ENCODE measurements around the gene IGSF3. TPM values are rescaled to one million over a fixed set of nuclear protein-coding genes. Genes with fewer than 3 reads are reported as not detected.
"Not testable (repeated sequence)": the region's sequence is repeated elsewhere in the genome, so short reads cannot be mapped to it uniquely, and the experiment has no call there.

IGSF3 gene
- total RNA-seq, 1 experiment from 2014 or later: 30.1 TPM

- H3K4me2 ChIP-seq: no peak overlapping the region
- H4K20me1 ChIP-seq (ENCODE audit: insufficient read depth): no peaks in the 10 kb centered on the region
- H3K27ac ChIP-seq: no peak overlapping the region
- ChIA-PET CTCF (no interaction called here), POLR2A (ENCODE audit: unreplicated experiment) (no interaction called here)
- intact Hi-C loops (cut with micrococcal nuclease; ENCODE audit: unreplicated experiment): no loop called here
- H2AFZ ChIP-seq: no peak overlapping the region
- no TSS peak for BruUV-seq (replicated peaks)
- no peak overlapping the region for H3K4me3 ChIP-seq
- no peaks in the 10 kb centered on the region for H3K9me2 ChIP-seq (ENCODE audit: insufficient read depth)
- no peaks in the 10 kb centered on the region for H3K79me2 ChIP-seq (ENCODE audit: low read depth)
- H3K36me3 ChIP-seq (ENCODE audit: low read depth): no peaks in the 10 kb centered on the region
- H3F3A ChIP-seq (ENCODE audit: insufficient read depth, low read depth): no peaks in the 10 kb centered on the region
- no peaks in the 10 kb centered on the region for H3K27me3 ChIP-seq (ENCODE audit: insufficient read depth, low read depth)
- H3K4me1 ChIP-seq (replicated peaks; ENCODE audit: insufficient read depth): 0 out of 2 replicates have a peak, but pooled peaks cover 5% of the 10 kb centered on the region
- no peaks in the 10 kb centered on the region for H3K9me3 ChIP-seq (ENCODE audit: insufficient read depth, low read depth)
- DNase-seq: no peak
- no peak for TF ChIP-seq EZH2 (IDR thresholded peaks at IDR 0.05; ENCODE audit: low read depth)
- TF ChIP-seq CTCF (conservative IDR thresholded peaks at IDR 0.05): no peak
Measured at GRCh38 chr1:116605315-116605714, 62.2 kb downstream of the IGSF3 start.

DNA sequence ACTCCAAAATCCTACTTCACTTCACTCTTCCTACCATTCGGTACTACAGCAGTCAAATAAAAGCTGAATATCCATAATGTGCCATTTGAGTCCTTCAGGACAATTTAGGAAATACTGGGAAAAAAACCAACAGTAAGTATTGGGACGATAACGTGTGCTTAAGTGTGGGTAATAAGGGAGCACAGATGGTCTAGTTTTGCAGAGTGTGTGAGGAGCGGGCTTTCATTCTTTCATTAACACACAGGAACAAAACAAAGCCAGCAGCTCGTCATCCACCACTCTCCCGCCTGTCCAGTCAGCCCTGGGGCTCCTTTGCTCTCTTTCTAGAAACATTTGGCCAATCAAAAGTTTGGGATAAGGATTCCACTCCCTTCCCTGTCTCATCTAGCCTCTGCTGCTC is 63.1 kb downstream of the IGSF3 start:
- H2AFZ ChIP-seq; H3K4me1 ChIP-seq (replicated peaks; ENCODE audit: insufficient read depth); H3K27ac ChIP-seq; H3K36me3 ChIP-seq (ENCODE audit: low read depth); CTCF ChIA-PET; POLR2A ChIA-PET (ENCODE audit: unreplicated experiment); H3K9me2 ChIP-seq (ENCODE audit: insufficient read depth); intact Hi-C loops (cut with micrococcal nuclease; ENCODE audit: unreplicated experiment); DNase-seq; H3K4me3 ChIP-seq; H3K4me2 ChIP-seq; H4K20me1 ChIP-seq (ENCODE audit: insufficient read depth); H3F3A ChIP-seq (ENCODE audit: insufficient read depth, low read depth); H3K27me3 ChIP-seq (ENCODE audit: insufficient read depth, low read depth); H3K9me3 ChIP-seq (ENCODE audit: insufficient read depth, low read depth); BruUV-seq (replicated peaks); H3K79me2 ChIP-seq (ENCODE audit: low read depth): not testable (repeated sequence)

DNA sequence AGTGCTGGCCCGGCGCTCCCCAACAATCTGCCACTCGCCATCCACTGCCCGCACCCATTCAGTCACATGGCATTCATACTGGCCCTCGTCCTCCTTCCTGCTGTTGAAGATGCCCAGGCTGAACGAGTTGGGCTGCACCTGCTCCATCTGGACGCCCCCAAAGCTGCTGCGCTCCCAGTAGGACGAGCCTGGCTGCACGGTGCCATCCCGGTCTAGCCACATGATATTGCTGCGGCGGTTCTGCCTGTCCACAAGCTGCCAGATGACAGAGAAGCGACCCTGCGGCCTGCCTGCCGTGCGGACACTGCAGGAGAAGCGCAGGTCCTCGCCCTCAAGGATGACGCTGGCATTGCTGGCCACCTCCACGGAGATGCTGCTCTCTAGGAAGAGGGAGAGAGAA is 63.9 kb downstream of the IGSF3 start:
- H4K20me1 ChIP-seq (ENCODE audit: insufficient read depth); POLR2A ChIA-PET (ENCODE audit: unreplicated experiment); H3F3A ChIP-seq (ENCODE audit: insufficient read depth, low read depth); H3K36me3 ChIP-seq (ENCODE audit: low read depth); H3K4me1 ChIP-seq (replicated peaks; ENCODE audit: insufficient read depth); BruUV-seq (replicated peaks); H3K9me2 ChIP-seq (ENCODE audit: insufficient read depth); H3K9me3 ChIP-seq (ENCODE audit: insufficient read depth, low read depth); CTCF ChIA-PET; H3K4me2 ChIP-seq; intact Hi-C loops (cut with micrococcal nuclease; ENCODE audit: unreplicated experiment); H2AFZ ChIP-seq; H3K4me3 ChIP-seq; DNase-seq; H3K79me2 ChIP-seq (ENCODE audit: low read depth); H3K27ac ChIP-seq; H3K27me3 ChIP-seq (ENCODE audit: insufficient read depth, low read depth): not testable (repeated sequence)

- H3K36me3 ChIP-seq (ENCODE audit: low read depth); H3K9me3 ChIP-seq (ENCODE audit: insufficient read depth, low read depth); POLR2A ChIA-PET (ENCODE audit: unreplicated experiment); H3K4me1 ChIP-seq (replicated peaks; ENCODE audit: insufficient read depth); H4K20me1 ChIP-seq (ENCODE audit: insufficient read depth); H3K4me2 ChIP-seq; H3K79me2 ChIP-seq (ENCODE audit: low read depth); CTCF ChIA-PET; DNase-seq; H3K9me2 ChIP-seq (ENCODE audit: insufficient read depth); H2AFZ ChIP-seq; H3K27ac ChIP-seq; intact Hi-C loops (cut with micrococcal nuclease; ENCODE audit: unreplicated experiment); BruUV-seq (replicated peaks); H3K4me3 ChIP-seq; H3K27me3 ChIP-seq (ENCODE audit: insufficient read depth, low read depth); H3F3A ChIP-seq (ENCODE audit: insufficient read depth, low read depth): not testable (repeated sequence)
Measured at GRCh38 chr1:116599369-116599768, 68.2 kb downstream of the IGSF3 start.

- H3K4me2 ChIP-seq; BruUV-seq (replicated peaks); H3K9me2 ChIP-seq (ENCODE audit: insufficient read depth); H2AFZ ChIP-seq; DNase-seq; H3K4me1 ChIP-seq (replicated peaks; ENCODE audit: insufficient read depth); H3F3A ChIP-seq (ENCODE audit: insufficient read depth, low read depth); H4K20me1 ChIP-seq (ENCODE audit: insufficient read depth); intact Hi-C loops (cut with micrococcal nuclease; ENCODE audit: unreplicated experiment); POLR2A ChIA-PET (ENCODE audit: unreplicated experiment); H3K4me3 ChIP-seq; H3K79me2 ChIP-seq (ENCODE audit: low read depth); H3K36me3 ChIP-seq (ENCODE audit: low read depth); H3K27me3 ChIP-seq (ENCODE audit: insufficient read depth, low read depth); H3K9me3 ChIP-seq (ENCODE audit: insufficient read depth, low read depth); H3K27ac ChIP-seq; CTCF ChIA-PET: not testable (repeated sequence)
Measured at GRCh38 chr1:116598420-116599036, 69.0 kb downstream of the IGSF3 start.

- H4K20me1 ChIP-seq (ENCODE audit: insufficient read depth); H3K4me3 ChIP-seq; H3K4me1 ChIP-seq (replicated peaks; ENCODE audit: insufficient read depth); DNase-seq; H3K27ac ChIP-seq; intact Hi-C loops (cut with micrococcal nuclease; ENCODE audit: unreplicated experiment); H3K36me3 ChIP-seq (ENCODE audit: low read depth); CTCF ChIA-PET; POLR2A ChIA-PET (ENCODE audit: unreplicated experiment); H3K9me2 ChIP-seq (ENCODE audit: insufficient read depth); H2AFZ ChIP-seq; H3K4me2 ChIP-seq; H3K9me3 ChIP-seq (ENCODE audit: insufficient read depth, low read depth); BruUV-seq (replicated peaks); H3F3A ChIP-seq (ENCODE audit: insufficient read depth, low read depth); H3K27me3 ChIP-seq (ENCODE audit: insufficient read depth, low read depth); H3K79me2 ChIP-seq (ENCODE audit: low read depth): not testable (repeated sequence)
Measured at GRCh38 chr1:116597388-116597787, 70.1 kb downstream of the IGSF3 start.

- H3K36me3 ChIP-seq (ENCODE audit: low read depth); H3K79me2 ChIP-seq (ENCODE audit: low read depth); intact Hi-C loops (cut with micrococcal nuclease; ENCODE audit: unreplicated experiment); POLR2A ChIA-PET (ENCODE audit: unreplicated experiment); H3K4me1 ChIP-seq (replicated peaks; ENCODE audit: insufficient read depth); H3K4me2 ChIP-seq; BruUV-seq (replicated peaks); H3K9me2 ChIP-seq (ENCODE audit: insufficient read depth); H3F3A ChIP-seq (ENCODE audit: insufficient read depth, low read depth); H4K20me1 ChIP-seq (ENCODE audit: insufficient read depth); H3K4me3 ChIP-seq; H3K9me3 ChIP-seq (ENCODE audit: insufficient read depth, low read depth); DNase-seq; H3K27me3 ChIP-seq (ENCODE audit: insufficient read depth, low read depth); H2AFZ ChIP-seq; H3K27ac ChIP-seq: not testable (repeated sequence)
- CTCF ChIA-PET: interaction anchor here (0.8 kb wide), 1 partner anchor 93 kb away, joined by 3 read pairs; no protein-coding TSS in a partner anchor
Measured at GRCh38 chr1:116596742-116597307, 70.7 kb downstream of the IGSF3 start.
